ENCODE measurements around the gene COL23A1. TPM values are rescaled to one million over a fixed set of nuclear protein-coding genes. Genes with fewer than 3 reads are reported as not detected.

COL23A1 gene
- total RNA-seq, 1 experiment from 2014 or later: not detected

DNA sequence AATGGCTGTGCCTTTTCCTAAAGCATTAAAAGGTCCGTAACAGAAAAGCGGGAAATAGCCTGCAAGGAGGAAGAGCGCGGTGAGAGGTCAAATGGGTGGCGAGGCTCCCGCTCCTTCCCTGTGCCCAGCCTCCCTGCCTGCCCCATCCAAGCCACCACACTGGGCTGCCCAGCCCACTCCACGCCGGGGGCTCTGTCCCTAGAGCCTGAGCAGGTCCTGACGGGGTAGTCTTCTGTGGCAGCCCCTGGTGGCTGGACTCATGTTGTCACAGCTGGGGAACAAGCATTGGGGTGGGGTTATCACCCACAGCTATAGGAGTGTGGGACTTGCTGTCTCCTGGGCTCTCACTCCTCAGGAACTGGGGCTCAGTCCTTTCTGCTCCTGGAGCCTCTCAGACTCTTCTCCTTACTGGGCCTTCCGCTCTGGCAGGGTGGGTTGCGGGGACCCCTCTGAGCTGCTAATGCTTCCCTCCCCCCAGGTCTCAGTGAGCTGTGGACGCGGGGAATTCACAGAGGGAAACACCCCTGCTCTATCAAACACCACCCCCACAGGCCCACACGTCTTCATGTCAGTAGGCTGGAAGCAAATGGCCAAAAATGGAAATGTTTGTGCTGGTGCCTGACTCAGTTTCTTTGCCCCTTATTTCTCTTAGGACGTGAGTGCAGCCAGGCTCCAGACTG, 205.2 kb downstream of the COL23A1 start:
- Histone ChIP-seq H3K27ac (ENCODE audit: low read depth, low read length, poor library complexity, severe bottlenecking) (no peak overlapping the region), H3K4me1 (ENCODE audit: insufficient read depth, low read length, poor library complexity, severe bottlenecking) (no peaks in the 10 kb centered on the region), H3K36me3 (ENCODE audit: insufficient read depth, low read length, poor library complexity, severe bottlenecking) (no peaks in the 10 kb centered on the region), H3K4me3 (ENCODE audit: low read depth, low read length, poor library complexity, severe bottlenecking) (no peak overlapping the region), H3K9me3 (ENCODE audit: low read depth, low read length, poor library complexity, severe bottlenecking) (no peaks in the 10 kb centered on the region), H3K27me3 (replicated peaks; ENCODE audit: insufficient read depth, low read depth, low read length, poor library complexity) (no peaks in the 10 kb centered on the region)
- POLR2A ChIA-PET (ENCODE audit: low non-redundant PET): no interaction called here
- DNase-seq (ENCODE audit: low spot score): no peak
- TF ChIP-seq EZH2 (IDR thresholded peaks at IDR 0.05; ENCODE audit: borderline replicate concordance, low read depth, low read length, poor library complexity, severe bottlenecking): no peak
- no peak for TF ChIP-seq CTCF (conservative IDR thresholded peaks at IDR 0.05; ENCODE audit: low read depth, low read length)
- intact Hi-C loops (cut with micrococcal nuclease; ENCODE audit: unreplicated experiment): no loop called here
- CTCF ChIA-PET: no interaction called here
- BruUV-seq (replicated peaks): no TSS peak

GRCh38 chr5:178383919-178384815, 206.0 kb downstream of the COL23A1 start:
- BruUV-seq (replicated peaks): no TSS peak
- no peaks in the 10 kb centered on the region for H3K36me3 ChIP-seq (ENCODE audit: insufficient read depth, low read length, poor library complexity, severe bottlenecking)
- CTCF ChIA-PET: no interaction called here
- DNase-seq (ENCODE audit: low spot score): no peak
- intact Hi-C loops (cut with micrococcal nuclease; ENCODE audit: unreplicated experiment): no loop called here
- H3K9me3 ChIP-seq (ENCODE audit: low read depth, low read length, poor library complexity, severe bottlenecking): no peaks in the 10 kb centered on the region
- TF ChIP-seq EZH2 (IDR thresholded peaks at IDR 0.05; ENCODE audit: borderline replicate concordance, low read depth, low read length, poor library complexity, severe bottlenecking): no peak
- TF ChIP-seq CTCF (conservative IDR thresholded peaks at IDR 0.05; ENCODE audit: low read depth, low read length): no peak
- H3K27ac ChIP-seq (ENCODE audit: low read depth, low read length, poor library complexity, severe bottlenecking): no peak overlapping the region
- H3K4me3 ChIP-seq (ENCODE audit: low read depth, low read length, poor library complexity, severe bottlenecking): no peak overlapping the region
- POLR2A ChIA-PET (ENCODE audit: low non-redundant PET): no interaction called here
- no peaks in the 10 kb centered on the region for H3K27me3 ChIP-seq (replicated peaks; ENCODE audit: insufficient read depth, low read depth, low read length, poor library complexity)
- no peaks in the 10 kb centered on the region for H3K4me1 ChIP-seq (ENCODE audit: insufficient read depth, low read length, poor library complexity, severe bottlenecking)

DNA sequence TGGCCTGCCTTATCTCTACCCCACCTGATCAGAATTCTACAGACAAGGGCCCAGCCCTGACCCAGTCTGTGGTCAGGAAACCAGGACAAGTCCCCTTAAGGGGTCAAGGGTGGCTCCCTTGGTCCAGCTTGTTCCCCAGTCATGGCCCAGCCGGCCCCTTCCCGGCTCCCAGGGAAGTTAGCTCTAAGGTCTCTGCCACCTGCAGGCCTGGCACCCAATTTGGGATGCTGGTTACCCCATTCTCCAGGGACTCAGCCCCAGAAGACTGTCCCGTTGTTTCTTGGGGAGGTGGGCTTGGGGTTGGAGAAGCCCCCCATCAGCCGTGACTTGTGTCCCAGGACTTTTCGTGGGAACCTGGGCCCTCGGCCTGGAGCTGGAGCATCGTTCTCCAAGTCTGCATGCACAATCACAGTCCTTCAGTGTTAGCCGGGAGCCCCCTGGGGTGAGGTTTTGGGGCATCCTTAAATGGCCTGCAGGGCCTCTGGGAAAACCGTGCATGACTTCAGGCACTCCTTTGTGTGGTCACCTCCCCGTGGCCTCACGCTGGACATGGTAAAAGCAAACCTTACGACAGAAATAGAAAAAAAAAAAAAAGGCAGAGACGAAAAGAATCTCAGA, 206.8 kb downstream of the COL23A1 start:
- no peaks in the 10 kb centered on the region for H3K27me3 ChIP-seq (replicated peaks; ENCODE audit: insufficient read depth, low read depth, low read length, poor library complexity)
- H3K36me3 ChIP-seq (ENCODE audit: insufficient read depth, low read length, poor library complexity, severe bottlenecking): no peaks in the 10 kb centered on the region
- no peak for TF ChIP-seq CTCF (conservative IDR thresholded peaks at IDR 0.05; ENCODE audit: low read depth, low read length)
- TF ChIP-seq EZH2 (IDR thresholded peaks at IDR 0.05; ENCODE audit: borderline replicate concordance, low read depth, low read length, poor library complexity, severe bottlenecking): no peak
- no peaks in the 10 kb centered on the region for H3K4me1 ChIP-seq (ENCODE audit: insufficient read depth, low read length, poor library complexity, severe bottlenecking)
- H3K27ac ChIP-seq (ENCODE audit: low read depth, low read length, poor library complexity, severe bottlenecking): no peak overlapping the region
- no peak for DNase-seq (ENCODE audit: low spot score)
- H3K4me3 ChIP-seq (ENCODE audit: low read depth, low read length, poor library complexity, severe bottlenecking): no peak overlapping the region
- POLR2A ChIA-PET (ENCODE audit: low non-redundant PET): no interaction called here
- intact Hi-C loops (cut with micrococcal nuclease; ENCODE audit: unreplicated experiment): no loop called here
- CTCF ChIA-PET: no interaction called here
- H3K9me3 ChIP-seq (ENCODE audit: low read depth, low read length, poor library complexity, severe bottlenecking): no peaks in the 10 kb centered on the region
- no TSS peak for BruUV-seq (replicated peaks)
